HG03565 (cell line): ENCODE measurements around the gene USP17L28.
"Not testable (repeated sequence)": the region's sequence is repeated elsewhere in the genome, so short reads cannot be mapped to it uniquely, and the experiment has no call there.

Experiments
- ATAC-seq: cut with Tn5 transposase; IDR thresholded peaks from one replicate; pipeline ENCODE4 v1.9.1; 2021; ENCODE audit warnings: mild to moderate bottlenecking, moderate library complexity; ENCODE audit not compliant: unreplicated experiment

USP17L28 gene

GRCh38 chr4:9348593-9348992 is at the start of gene USP17L28:
Gene USP17L28 (plus strand): TSS chr4:9348893. CDS start chr4:9348893, 0 bp downstream.
- ATAC-seq: not testable (repeated sequence)

- not testable (repeated sequence) for ATAC-seq
Observed at GRCh38 chr4:9324191-9324590, 24.5 kb upstream of the USP17L28 start.

DNA sequence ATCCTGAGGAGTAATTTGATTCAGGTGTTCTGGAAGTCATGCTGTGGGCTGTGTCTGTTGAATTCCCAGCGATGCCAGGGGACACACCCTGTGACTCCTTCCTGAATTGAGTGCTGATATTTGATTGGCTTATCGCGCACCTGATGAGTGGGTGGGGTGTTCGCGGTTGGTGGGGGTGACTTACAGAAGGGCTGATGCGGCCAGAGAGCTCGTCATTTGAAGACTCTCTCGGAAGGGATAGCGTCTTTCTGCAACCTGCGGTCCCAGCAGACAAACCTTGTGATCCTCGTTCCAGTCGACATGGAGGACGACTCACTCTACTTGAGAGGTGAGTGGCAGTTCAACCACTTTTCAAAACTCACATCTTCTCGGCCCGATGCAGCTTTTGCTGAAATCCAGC is 23.8 kb upstream of the USP17L28 start, which contains the start of gene USP17L24:
Gene USP17L24 (plus strand): TSS at position 301 of the 400 bp plus-strand sequence. CDS start 0 bp downstream, at position 301.
- ATAC-seq: not testable (repeated sequence)

- ATAC-seq: not testable (repeated sequence)
Observed at GRCh38 chr4:9329611-9330010, 19.1 kb upstream of the USP17L28 start, which contains the start of gene USP17L25. Gene USP17L25 (plus strand): TSS chr4:9329911. CDS start chr4:9329911, 0 bp downstream.

DNA sequence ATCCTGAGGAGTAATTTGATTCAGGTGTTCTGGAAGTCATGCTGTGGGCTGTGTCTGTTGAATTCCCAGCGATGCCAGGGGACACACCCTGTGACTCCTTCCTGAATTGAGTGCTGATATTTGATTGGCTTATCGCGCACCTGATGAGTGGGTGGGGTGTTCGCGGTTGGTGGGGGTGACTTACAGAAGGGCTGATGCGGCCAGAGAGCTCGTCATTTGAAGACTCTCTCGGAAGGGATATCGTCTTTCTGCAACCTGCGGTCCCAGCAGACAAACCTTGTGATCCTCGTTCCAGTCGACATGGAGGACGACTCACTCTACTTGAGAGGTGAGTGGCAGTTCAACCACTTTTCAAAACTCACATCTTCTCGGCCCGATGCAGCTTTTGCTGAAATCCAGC is 14.3 kb upstream of the USP17L28 start, which contains the start of gene USP17L26:
Gene USP17L26 (plus strand): TSS at position 301 of the 400 bp plus-strand sequence. CDS start 0 bp downstream, at position 301.
- not testable (repeated sequence) for ATAC-seq

DNA sequence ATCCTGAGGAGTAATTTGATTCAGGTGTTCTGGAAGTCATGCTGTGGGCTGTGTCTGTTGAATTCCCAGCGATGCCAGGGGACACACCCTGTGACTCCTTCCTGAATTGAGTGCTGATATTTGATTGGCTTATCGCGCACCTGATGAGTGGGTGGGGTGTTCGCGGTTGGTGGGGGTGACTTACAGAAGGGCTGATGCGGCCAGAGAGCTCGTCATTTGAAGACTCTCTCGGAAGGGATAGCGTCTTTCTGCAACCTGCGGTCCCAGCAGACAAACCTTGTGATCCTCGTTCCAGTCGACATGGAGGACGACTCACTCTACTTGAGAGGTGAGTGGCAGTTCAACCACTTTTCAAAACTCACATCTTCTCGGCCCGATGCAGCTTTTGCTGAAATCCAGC is 9.6 kb upstream of the USP17L28 start, which contains the start of gene USP17L5:
Gene USP17L5 (plus strand): TSS at position 301 of the 400 bp plus-strand sequence. CDS start 0 bp downstream, at position 301.
- ATAC-seq: not testable (repeated sequence)

DNA sequence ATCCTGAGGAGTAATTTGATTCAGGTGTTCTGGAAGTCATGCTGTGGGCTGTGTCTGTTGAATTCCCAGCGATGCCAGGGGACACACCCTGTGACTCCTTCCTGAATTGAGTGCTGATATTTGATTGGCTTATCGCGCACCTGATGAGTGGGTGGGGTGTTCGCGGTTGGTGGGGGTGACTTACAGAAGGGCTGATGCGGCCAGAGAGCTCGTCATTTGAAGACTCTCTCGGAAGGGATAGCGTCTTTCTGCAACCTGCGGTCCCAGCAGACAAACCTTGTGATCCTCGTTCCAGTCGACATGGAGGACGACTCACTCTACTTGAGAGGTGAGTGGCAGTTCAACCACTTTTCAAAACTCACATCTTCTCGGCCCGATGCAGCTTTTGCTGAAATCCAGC is 4.8 kb upstream of the USP17L28 start, which contains the start of gene USP17L27:
Gene USP17L27 (plus strand): TSS at position 301 of the 400 bp plus-strand sequence. CDS start 0 bp downstream, at position 301.
- not testable (repeated sequence) for ATAC-seq

- not testable (repeated sequence) for ATAC-seq
Observed at GRCh38 chr4:9350866-9351265, 2.2 kb downstream of the USP17L28 start.

GRCh38 chr4:9353338-9353737 is 4.6 kb downstream of the USP17L28 start, which contains the start of gene USP17L29:
Gene USP17L29 (plus strand): TSS chr4:9353638. CDS start chr4:9353638, 0 bp downstream.
- ATAC-seq: not testable (repeated sequence)

- ATAC-seq: not testable (repeated sequence)
Observed at GRCh38 chr4:9362829-9363228, 14.1 kb downstream of the USP17L28 start, which contains the start of gene USP17L30. Gene USP17L30 (plus strand): TSS chr4:9363129. CDS start chr4:9363129, 0 bp downstream.

GRCh38 chr4:9379881-9380280 is 31.2 kb downstream of the USP17L28 start:
- ATAC-seq: not testable (repeated sequence)

DNA sequence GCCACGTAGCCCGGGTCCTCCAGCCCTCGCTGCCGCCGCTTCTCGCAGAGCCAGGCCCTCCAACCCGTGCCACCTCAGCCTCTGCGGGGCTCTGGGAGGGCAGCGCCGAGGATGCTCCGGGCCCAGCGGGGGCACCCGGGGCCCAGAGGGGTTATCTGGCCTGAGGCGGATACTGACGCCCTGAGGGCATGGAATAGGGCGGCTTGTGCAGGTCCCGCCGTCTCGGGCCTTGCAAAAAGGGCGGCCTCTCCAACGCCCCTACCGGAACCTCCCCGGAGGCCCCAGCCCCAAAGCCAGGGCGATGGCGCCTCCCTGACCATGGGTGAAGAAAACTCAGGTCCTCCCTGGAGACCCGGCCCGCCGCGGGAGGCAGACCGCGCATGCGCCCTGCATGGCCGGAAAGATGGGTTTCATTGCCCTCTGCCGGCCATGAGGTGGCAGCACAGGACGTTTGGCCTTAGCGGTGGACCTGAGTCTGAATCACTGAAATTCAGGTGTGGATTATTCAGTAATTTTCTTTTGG is 32.4 kb downstream of the USP17L28 start:
- not testable (repeated sequence) for ATAC-seq

DNA sequence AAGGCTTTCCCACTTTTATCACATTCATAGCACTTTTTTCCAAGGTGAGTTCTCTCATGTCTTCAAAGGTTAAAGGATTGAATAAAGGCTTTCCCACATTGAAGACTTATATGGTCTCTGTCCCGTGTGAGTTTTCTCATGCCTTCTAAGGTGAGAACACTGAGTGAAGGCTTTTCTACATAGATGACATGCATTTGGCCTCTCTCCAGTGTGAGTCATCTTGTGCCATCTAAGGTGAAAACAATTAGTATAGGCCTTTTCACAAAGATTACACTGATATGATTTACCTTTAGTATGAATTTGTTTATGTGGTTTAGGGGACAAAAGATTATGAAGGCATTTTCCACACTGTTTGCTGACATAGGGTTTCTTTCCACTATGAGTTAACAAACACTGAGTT is 35.4 kb downstream of the USP17L28 start:
- ATAC-seq: no peak

DNA sequence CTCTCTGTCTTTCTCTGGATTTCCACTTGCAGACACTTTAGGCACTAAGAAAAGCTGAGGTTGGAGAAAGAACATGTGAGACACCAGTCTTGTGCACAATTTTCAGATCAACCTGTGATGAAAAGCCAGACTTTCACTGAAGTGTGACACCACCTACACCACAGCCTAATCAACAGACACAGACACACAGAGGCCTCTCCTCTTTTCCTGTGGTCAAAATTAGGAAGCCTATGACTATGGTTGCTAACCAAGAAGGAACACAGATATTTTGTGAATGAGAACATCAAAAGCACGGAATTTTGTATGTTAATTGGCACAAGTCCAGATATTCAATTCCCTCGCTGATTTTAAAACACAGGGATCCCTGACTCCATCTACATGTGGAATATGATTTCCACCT is 40.3 kb downstream of the USP17L28 start:
- ATAC-seq: not testable (repeated sequence)
